NB4 (cell line): ENCODE data around the gene TUT4.

ENCODE experiments used
- DNase-seq: peaks from one replicate; pipeline ENCODE4 v3.0.0; 2010; ENCODE audit warnings: low read depth
- H3K4me3 ChIP-seq: one replicate; pipeline ENCODE4 v1.5.1; 2011; ENCODE audit warnings: mild to moderate bottlenecking, low read depth, low read length, moderate library complexity
- MYC ChIP-seq: IDR thresholded peaks from 2 replicates; pipeline ENCODE4 v1.6.1; 2011; ENCODE audit warnings: low read depth, low read length
- POLR2A ChIP-seq: IDR thresholded peaks from 2 replicates; pipeline ENCODE4 v1.6.1; 2011; ENCODE audit warnings: mild to moderate bottlenecking; ENCODE audit not compliant: insufficient read length; ENCODE audit errors: extremely low read depth
- TF ChIP-seq, protein P1 (sequence below): IDR thresholded peaks from 2 replicates; pipeline ENCODE4 v1.6.1; 2011; ENCODE audit warnings: low read depth, low read length
- TF ChIP-seq, protein P2 (sequence below): IDR thresholded peaks from one replicate; pipeline ENCODE4 v1.5.1; 2012; ENCODE audit warnings: low read depth, low read length

The TUT4 gene

GRCh38 chr1:52473039-52473438, 79.9 kb downstream of the TUT4 start:
- TF ChIP-seq MYC (no peak), POLR2A (no peak)
- TF ChIP-seq, protein P1, sequence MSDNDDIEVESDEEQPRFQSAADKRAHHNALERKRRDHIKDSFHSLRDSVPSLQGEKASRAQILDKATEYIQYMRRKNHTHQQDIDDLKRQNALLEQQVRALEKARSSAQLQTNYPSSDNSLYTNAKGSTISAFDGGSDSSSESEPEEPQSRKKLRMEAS: no peak
- TF ChIP-seq, protein P2, sequence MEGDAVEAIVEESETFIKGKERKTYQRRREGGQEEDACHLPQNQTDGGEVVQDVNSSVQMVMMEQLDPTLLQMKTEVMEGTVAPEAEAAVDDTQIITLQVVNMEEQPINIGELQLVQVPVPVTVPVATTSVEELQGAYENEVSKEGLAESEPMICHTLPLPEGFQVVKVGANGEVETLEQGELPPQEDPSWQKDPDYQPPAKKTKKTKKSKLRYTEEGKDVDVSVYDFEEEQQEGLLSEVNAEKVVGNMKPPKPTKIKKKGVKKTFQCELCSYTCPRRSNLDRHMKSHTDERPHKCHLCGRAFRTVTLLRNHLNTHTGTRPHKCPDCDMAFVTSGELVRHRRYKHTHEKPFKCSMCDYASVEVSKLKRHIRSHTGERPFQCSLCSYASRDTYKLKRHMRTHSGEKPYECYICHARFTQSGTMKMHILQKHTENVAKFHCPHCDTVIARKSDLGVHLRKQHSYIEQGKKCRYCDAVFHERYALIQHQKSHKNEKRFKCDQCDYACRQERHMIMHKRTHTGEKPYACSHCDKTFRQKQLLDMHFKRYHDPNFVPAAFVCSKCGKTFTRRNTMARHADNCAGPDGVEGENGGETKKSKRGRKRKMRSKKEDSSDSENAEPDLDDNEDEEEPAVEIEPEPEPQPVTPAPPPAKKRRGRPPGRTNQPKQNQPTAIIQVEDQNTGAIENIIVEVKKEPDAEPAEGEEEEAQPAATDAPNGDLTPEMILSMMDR: no peak
- H3K4me3 ChIP-seq: no peak overlapping the region
- no peak for DNase-seq

- no peak for TF ChIP-seq MYC
- H3K4me3 ChIP-seq: no peak overlapping the region
- DNase-seq: no peak
Observed at GRCh38 chr1:52472384-52472783, 80.5 kb downstream of the TUT4 start.

- DNase-seq: no peak
- TF ChIP-seq, protein P2: no peak
- TF ChIP-seq POLR2A: no peak
- TF ChIP-seq, protein P1: no peak
- TF ChIP-seq MYC: no peak
- no peak overlapping the region for H3K4me3 ChIP-seq
Observed at GRCh38 chr1:52469108-52469507, 83.8 kb downstream of the TUT4 start.

DNA sequence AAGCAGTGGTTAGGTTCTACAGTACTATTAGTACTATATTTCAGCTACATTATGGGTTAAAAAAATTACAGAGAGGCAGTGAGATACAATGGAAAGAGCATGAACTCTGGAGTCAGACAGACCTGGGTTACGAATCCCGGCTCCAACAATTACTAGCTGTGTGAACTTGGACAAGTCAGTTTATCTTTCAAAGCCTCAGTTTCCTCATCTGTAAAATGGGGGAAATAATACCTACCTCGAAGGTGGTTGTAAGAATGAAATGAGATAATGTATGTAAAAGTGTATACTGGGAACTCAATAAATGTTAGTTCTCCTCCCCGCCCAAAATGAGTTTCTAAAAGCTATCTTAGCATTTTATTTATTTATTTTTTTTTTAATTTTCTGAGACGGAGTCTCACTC, 89.0 kb downstream of the TUT4 start:
- TF ChIP-seq, protein P2: no peak
- TF ChIP-seq, protein P1: no peak
- TF ChIP-seq POLR2A (no peak), MYC (no peak)
- DNase-seq: no peak
- no peak overlapping the region for H3K4me3 ChIP-seq

GRCh38 chr1:52461821-52462220, 91.1 kb downstream of the TUT4 start:
- no peak overlapping the region for H3K4me3 ChIP-seq
- no peak for TF ChIP-seq POLR2A
- TF ChIP-seq, protein P2: no peak
- DNase-seq: no peak

DNA sequence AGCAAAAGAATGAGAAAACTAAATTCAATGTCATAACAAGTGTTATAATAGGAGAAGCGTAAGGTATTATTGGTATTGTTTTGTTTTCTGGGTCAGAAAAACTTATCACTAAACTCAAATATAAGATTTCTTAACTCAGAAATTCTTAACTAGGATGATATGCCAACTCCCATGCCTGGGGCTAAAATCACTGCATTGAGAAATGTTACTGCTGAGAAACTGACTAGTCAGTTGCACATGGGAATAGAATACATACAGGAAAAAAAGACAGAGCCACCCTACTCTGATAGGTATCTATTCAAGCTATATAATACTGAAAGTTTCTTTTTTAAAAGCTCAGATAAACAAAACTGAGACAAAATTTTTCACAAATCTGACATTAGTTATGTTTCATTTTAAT, 92.2 kb downstream of the TUT4 start:
- no peak for DNase-seq
- no peak overlapping the region for H3K4me3 ChIP-seq
- TF ChIP-seq, protein P1: no peak
- TF ChIP-seq MYC (no peak), POLR2A (no peak)
- TF ChIP-seq, protein P2: no peak
